HG02943 (cell line): ENCODE data around the gene ECHS1.
"Not testable (repeated sequence)": the region's sequence is repeated elsewhere in the genome, so short reads cannot be mapped to it uniquely, and the experiment has no call there.

ENCODE experiments used
- ATAC-seq: cut with Tn5 transposase; IDR thresholded peaks from one replicate; pipeline ENCODE4 v1.9.1; 2021; ENCODE audit warnings: mild to moderate bottlenecking, low read depth, moderate library complexity; ENCODE audit not compliant: unreplicated experiment

The ECHS1 gene

DNA sequence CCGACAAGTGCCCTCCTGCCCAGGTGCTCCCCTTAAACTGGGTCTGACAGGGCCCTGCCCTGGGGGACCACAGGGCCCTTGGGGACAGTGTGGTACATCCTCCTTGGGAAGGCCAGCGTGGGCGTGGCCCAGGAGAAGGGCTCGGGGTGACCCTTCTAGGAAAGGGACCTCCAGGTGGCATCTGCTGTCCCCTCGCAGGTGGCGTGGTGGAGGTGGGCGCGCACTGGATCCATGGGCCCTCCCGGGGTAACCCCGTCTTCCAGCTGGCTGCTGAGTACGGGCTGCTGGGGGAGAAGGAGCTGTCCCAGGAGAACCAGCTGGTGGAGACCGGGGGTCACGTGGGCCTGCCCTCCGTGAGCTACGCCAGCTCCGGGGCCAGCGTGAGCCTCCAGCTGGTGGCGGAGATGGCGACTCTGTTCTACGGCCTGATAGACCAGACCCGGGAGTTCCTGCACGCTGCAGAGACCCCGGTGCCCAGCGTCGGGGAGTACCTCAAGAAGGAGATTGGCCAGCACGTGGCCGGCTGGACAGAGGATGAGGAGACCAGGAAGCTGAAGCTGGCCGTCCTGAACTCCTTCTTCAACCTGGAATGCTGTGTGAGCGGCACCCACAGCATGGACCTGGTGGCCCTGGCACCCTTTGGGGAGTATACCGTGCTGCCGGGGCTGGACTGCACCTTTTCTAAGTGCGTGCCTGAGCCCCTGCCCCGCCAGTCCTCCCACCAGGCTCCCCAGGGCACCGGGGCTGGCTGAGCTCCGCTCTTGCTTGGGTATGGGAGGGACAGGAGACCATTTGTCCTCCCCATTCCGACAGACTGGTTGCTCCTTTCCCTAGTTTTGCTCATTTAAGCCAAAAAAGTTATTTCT, 6.9 kb upstream of the ECHS1 start:
- ATAC-seq, result no peak

DNA sequence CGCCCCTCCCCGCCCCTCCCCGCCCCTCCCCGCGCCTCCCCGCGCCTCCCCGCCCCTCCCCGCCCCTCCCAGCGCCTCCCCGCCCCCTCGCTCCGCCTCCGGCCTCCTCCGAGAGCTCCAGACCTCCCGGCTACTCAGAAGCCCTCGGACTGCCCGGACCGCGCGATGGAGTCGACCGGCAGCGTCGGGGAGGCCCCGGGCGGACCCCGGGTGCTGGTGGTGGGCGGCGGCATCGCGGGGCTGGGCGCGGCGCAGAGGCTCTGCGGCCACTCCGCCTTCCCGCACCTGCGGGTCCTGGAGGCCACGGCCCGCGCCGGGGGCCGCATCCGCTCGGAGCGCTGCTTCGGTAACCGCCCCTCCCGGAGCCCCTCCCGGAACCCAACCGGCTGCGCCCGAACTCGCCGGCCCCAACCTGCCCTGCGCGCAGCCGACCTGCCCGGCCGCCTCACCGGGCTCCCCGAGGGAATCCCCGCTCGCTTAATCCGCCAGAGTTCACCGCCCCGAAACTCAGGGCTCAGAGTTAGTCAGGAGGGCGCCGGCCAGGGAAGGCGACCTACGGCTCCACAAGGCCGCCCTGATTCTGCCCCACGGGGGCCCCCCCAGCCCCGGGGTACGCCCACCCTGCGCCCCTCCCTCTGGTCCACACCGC, 6.1 kb upstream of the ECHS1 start, which contains the start of gene PAOX:
PAOX (plus strand) TSS at position 111 of the 649 bp plus-strand sequence; CDS start at position 166, 55 bp downstream.
- ATAC-seq, result peak; percentile 46

DNA sequence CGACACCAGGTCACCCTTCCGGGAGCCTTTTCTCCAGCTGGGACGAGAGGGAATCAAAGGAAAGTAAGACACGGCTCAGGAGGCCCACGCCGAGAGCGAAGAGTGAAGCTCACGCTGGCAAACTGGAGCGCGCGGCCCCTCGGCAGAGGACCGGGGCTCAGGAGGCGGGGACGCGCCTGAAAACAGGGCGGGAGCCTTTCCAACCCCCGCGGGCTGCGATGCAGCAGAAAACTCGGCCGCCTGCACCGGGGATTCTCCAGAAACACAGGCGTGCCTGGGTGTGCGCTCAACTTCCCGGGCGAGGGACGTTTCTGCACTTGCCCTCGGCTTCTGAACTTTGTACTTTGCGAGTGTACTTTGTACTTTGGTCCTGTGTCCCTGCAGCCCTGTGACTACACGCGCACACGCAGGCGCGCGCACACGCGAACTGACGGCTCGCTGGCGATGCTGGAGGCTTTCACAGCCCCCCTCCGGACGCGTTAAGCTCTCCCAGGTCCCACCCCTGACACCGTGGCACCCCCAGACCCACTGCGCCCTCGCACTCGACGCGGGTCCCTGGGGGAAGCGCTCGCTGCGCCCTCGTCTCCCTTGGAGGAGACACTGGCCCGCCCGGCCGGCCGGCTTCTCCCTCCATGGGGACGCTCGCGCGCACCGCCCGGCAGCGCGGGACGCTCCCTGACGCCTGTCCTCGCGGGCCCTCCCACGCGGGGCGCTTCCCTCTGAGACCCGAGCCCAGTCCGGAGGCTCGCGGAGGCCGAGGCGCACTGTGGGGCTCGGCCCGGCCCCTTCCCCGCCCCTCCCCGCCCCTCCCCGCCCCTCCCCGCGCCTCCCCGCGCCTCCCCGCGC, 5.3 kb upstream of the ECHS1 start:
- peak; percentile 49 for ATAC-seq

DNA sequence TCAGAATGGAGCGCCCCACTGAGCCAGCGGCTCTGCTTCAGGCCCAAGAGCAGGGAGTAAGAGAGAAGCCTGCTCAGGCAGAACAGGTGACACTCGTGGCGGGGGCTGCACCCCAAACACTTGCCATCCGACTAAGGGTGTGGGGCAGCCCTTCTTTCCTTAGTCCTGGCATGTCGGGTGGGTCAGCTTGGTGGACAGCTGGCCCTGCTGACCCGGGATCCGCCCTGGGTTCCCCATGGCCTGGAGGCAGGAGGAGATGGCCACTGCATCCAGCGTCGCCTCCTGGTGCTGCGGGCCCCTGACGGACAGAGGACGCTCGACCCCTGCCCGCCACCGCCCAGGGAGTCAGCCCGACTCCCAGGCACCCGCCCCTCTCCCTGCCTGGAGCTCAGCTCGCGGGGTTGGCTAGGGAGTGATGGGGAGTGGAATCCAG, 4.7 kb upstream of the ECHS1 start:
- ATAC-seq, result no peak

DNA sequence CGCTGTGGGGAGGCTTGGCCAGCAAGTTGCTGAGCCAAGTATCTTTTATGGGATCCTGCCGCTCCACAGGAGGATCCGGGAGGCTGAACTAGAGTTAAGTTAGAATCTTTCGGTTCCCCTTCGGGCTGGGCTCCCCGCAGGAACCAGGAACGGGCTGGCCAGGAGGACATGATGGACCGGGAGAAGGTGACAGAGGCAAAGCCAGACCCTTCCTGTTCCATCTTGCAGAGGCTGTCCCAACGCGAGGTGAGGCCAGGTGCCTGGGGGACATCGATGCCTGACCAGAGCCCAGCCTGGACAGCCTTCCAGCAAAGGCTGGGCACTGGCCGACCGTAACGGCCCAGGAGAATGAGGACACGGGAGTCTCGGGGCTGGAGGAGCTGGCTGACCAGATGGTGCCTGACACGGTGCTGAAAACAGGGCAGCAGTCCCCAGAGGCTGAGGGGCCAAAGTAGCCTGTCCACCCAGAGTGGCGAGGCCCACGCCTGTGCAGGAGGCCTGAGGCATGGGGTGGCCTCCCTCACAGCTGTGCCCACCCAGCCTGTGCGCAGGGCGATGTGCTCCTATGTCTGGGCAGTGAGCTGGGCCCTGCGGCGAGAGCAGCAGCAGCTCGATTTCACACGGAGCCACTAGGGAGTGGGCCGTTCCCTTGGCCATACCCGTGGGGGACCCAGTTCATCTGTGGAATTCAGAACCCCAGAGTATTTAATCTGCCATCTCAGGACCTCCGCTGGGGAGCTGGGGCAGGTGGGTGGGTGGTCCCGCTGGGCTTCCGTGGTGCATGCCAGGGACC, 4.1 kb upstream of the ECHS1 start:
- ATAC-seq, result no peak

DNA sequence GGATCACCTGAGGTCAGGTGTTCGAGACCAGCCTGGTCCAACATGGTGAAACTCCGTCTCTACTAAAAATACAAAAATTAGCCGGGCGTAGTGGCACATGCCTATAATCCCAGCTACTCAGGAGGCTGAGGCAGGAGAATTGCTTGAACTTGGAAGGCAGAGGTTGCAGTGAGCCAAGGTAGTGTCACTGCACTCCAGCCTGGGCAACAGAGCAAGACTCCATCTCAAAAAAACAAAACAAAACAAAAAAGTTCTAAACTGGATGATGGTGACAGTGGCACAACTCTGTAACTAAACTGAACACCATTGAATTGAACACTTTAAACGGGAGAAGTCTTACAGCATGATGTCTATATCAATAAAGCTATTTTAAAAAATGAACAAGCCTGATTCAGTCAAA, 3.0 kb upstream of the ECHS1 start:
- ATAC-seq, result not testable (repeated sequence)

DNA sequence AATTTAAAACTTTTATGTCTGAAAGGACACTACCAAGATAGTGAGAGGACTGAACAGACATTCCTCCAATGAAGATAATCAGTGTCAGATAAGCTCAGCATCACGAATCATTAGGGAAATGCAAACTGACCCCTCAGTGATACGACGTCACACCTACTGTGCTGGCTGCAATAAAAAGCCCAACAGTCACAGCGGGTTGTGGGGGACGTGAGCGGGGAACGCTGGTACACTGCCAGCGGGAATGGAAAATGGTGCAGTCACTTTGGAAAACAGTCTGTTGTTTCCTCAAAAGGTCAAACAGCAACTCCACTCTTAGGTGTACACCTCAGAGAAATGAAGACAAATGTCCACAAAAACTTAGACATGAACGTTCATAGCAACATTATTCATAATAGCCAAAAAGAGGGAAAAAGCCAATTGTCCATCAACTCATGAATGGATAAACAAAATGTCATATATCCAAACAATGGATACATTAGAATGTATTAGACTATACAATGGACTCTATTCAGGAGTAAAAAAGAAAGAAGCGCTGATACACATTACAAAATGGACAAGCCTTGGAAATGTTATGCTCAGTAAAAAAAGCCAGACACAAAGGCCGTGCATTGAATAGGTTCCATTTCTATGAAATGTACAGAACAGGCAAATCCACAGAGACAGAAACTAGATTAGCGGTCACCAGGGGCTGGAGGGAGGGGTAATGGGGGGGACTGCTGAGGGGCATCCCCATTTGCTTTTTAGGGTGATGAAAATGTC, 2.4 kb upstream of the ECHS1 start:
- ATAC-seq, result no peak

DNA sequence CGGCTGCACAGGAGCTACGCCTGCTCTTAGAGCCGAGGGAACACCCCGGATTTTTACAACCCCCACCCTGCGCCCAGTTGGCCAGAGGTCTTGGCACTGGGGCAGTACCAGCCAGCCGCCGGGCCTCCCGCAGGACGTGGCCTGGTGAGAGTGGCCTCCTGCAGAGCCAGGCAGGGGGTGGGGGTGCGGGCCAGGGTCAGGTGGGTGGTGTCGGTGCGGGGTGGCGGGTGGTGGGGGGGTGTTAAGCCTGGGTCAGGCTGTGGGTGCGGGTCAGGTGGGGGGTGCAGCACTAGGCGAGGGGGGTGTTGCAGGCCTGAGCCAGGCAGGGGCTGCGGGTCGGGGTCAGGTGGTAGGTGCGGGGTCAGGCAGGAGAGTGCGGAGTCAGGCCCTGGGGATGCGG, 647 bp downstream of the ECHS1 start:
- no peak for ATAC-seq

DNA sequence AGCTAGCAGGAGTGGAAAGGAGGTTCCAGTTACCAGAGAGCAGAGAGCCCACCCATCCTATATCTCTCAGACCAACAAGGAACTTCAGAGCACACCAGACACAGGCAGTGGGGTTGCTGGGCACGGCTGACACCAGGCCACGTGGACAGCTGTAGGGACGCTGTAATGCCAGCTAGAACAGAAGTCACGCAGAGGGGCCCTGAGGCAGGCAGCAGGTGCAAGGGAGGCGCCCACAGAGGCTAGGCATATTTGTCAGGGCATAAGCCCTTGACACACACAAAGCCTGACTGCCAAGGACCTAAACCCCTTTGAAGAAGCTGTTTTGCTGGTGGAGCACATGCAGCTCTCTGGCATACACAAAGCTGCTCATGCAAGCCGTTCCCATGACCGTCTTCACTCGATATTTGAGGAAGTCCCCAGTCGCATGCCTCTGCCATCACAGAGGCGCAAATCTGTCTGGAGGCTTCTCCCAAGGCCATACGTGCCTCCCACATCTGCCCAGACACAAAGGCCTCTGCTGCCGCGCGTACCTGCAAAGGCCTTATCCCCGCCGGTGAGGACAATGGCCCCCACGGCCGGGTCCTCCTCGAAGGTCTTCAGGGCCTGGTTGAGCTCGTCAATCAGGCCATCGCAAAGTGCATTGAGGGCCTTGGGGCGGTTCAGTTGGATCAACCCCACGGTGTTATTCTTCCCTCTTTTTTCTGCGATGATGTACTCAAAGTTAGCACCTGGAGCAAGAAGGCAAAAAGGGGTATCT, 2.9 kb downstream of the ECHS1 start:
- no peak for ATAC-seq

DNA sequence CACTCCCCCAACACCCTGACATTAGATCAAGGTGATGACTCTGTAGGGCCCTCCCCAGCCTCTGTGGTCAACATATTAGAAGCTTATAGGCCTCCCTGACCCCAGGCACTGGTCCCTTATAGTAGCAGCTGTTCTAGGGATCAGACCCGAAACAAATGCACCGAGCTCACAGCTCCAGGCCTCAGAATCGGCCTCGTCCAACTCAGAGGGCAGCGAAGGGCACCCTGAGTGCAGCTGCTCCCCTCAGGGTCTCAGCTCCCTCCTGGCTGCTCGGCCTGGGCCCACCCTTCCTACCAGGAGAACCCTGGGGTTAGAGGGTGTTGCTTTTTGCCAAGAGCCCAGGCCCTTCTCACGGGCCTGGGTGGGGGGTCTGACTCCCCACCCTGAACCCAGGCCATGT, 5.0 kb downstream of the ECHS1 start:
- ATAC-seq, result no peak

DNA sequence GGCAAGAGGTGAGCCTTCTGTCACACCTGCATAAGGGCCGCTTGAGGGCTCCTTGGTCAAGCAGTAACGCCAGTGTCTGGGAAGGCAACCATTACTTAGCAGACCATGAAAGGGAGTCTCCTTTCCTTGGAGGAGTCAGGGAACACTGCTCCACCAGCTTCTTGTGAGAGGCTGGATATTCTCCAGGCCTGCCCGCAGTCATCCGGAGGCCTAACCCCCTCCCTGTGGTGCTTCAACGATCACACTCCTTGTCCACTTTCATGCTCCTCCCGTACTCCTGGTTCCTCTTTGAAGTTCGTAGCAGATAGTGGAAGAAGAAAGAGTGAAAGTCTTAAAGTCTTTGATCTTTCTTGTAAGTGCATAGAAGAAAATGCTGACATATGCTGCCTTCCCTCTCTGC, 5.7 kb downstream of the ECHS1 start:
- not testable (repeated sequence) for ATAC-seq

DNA sequence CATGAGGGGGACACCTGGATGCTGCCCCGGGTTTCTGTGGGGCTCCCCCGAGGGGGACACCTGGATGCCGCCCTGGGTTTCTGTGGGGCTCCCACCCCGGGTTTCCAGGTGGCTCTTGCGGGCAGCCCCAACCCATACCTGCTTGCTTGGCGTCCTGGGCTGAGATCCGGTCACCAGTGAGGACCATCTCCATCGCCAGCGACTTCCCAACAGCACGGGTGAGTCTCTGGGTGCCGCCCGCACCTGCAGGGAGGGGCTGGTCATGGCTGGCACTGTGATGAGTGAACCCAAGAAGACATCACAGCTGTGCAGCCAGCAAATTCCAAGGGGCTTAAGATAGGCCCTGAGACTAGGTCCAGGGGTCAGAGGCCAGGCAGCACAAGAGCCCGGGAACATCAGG, 6.4 kb downstream of the ECHS1 start:
- ATAC-seq, result no peak

DNA sequence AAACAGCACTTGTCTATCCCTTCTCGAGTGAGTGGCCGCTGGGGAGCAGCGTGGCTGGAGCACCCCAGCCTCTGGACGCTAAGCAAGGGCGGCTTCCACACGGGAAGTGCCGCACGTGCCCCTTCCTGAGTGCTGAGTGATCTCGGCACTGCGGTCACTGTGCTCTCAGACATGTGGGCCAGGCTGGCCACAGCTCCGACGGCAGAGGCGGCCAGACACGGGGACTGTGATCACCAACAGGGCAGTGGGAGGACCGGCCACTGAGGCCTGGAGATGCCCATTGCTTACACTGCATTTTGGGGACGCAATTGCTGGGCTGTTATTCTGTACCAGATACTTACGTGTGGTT, 7.0 kb downstream of the ECHS1 start:
- no peak for ATAC-seq

DNA sequence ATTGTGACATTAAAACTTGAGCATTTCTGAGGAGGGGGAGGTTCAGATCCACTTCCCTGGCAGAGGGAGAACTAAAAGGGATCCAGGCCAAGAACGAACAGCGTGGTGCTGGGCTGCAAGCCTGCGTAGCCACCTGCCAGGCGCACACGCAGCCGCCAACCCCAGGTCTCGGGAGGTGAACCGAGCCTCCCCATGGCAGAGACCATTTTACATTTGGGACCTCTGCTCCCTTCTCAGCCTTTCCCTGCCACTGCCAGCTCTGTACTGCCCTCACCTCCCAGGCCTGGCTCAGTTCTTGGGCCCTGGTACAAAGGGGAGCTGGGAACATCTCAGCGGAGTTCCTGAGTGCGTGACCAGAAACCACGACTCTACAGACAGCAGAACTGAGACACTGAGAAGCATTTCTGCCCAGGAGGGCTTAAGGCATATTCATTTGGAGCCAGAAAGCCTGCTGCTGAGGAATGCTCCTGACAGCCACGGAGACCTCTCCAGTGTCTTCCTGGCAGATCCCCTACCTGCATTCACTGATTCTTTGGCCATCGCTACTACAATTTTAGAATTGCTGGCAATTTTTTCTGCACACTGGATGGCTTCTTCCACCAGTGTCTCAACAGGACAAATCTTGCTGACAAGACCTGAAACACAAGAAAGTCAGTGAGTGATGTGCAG, 7.6 kb downstream of the ECHS1 start:
- no peak for ATAC-seq

DNA sequence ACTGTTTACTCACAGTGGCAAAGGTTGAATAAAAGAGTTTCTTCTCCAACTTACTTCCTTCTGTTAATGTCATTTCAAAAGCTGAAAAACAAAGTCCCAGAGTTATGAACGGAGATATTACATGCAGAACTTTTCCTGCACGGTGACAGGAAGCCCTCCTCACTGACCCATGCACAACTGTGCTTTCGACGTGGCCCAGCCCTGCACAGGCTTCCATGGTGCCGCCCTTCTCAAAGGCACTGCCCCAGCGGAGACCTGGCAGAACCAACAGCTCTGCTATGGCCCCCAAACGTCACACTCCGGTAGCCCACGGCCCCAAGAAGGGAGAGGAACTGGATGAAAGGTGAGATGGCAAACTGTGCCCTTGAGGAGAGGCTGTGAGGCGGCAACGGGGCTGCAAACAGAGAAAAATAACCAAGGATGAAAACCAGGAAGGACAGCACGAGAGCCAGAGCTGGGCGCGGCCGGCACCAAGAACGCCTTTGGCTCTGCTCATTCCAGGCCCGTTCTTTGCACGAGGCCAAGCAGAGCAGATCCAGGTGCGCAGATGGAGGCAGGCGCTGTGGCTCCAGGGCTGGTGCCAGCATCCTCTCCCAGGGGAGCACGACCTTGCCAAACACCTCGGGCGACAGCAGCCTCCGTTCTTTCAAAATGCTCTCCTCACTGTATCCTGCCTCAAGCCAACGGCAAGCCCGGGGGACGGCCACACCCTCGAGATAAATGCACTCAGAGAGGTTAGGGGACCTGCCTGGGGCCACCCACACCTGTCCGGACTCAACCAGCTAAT, 8.3 kb downstream of the ECHS1 start:
- no peak for ATAC-seq

DNA sequence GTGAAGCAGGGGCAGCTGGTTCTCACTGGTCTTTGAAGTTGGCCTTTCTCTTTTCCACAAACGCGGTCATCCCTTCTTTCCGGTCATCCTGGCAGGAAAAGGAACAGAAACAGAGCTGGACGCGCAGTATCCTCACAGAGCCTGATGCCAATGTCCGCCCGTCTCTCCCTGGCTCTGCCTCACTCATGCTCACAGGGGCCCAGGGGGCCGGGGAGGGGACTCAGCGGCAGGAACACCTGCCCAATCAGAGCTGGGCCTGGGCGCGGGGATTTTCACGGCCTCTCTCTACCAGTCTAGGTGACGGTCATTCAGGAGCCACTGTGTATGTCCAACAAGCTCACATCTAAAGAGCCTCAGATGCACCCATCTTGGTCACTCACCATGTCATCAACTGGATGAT, 10.3 kb downstream of the ECHS1 start:
- ATAC-seq, result no peak

DNA sequence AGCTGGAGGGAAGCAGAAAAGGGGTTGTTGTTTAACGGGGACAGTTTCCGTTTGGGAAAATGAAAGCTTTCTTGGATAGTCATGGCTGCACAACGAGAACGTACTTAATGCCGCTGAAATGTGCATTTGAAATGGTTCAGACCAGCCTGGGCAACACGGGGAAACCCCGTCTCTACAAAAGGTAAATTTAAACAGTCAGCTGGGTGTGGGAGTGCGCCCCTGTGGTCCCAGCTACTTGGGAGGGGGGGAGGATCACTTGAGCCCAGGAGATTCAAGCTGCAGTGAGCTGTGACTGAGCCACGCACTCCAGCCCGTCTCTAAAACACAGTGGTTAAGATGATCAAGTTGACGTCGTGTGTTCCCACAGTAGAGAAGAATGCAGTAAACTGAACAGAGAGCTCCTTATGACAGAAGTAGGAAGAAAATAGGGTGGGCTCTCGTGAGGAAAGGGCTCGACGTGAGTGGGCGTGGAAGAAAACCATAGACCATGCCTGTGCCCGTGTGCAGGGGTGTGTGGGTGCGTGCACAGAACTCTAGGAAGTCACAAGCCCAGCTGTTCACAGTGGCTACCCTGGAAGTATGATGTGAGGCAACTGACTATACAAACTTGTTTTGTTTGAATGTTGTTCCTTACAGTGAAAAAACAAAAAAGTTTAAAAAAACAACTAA, 11.2 kb downstream of the ECHS1 start:
- ATAC-seq, result no peak
